ENCODE results near the gene PRR36.

The PRR36 gene

GRCh38 chr19:7910321-7911161 lies 36.4 kb upstream of the PRR36 start:
- Histone ChIP-seq H3K4me3 (no peak overlapping the region), H3K4me1 (peaks cover 40 to 90% (median 84%) of the 10 kb centered on the region in 10 experiments), H3K9me3 (replicated peaks in 1 of 11) (no peaks in the 10 kb centered on the region), H3K4me2 (peak overlapping the region in 8 of 11 experiments; percentile 23 to 99 (median 70); a peak in 15 of 22 replicates), H3K27ac (no peak overlapping the region), H4K20me1 (peaks cover 91 to 100% (median 98%) of the 10 kb centered on the region in 11 experiments), H3K27me3 (peaks cover 27 to 38% (median 30%) of the 10 kb centered on the region in 11 experiments), H3K9ac (no peak overlapping the region), H3K36me3 (peaks cover 29 to 74% (median 48%) of the 10 kb centered on the region in 11 experiments)
- TF ChIP-seq Cebpa-rat (IDR thresholded peaks at IDR 0.05), result no peak

DNA sequence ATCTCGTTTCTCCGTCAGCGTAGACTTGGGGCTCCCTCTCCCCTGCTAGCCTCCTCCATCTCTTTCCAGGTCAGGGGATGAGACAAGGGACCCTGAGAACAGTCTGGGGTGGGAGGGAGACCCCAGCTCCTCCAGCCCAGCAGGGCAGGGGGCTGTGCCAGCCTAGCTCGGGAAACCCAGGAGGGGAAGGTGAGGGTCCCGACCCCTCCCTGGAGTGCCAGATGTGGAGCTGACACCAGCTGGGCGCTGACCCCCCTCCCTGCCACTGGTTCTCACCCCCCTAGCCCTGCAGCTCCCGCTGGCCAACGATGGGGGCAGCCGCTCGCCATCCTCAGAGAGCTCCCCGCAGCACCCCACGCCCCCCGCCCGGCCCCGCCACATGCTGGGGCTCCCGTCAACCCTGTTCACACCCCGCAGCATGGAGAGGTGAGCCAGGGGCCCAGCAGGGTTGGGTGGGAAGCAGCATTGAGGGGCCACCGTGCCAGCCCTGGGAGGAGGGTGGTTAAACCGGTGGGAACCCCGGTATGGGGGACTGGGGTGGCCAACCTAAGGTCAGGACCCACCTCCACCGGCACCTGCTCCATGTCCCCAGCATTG lies 35.4 kb upstream of the PRR36 start:
- Histone ChIP-seq H3K36me3 (peaks cover 29 to 72% (median 53%) of the 10 kb centered on the region in 11 experiments), H3K4me3 (no peak overlapping the region), H3K27ac (no peak overlapping the region), H3K27me3 (peaks cover 17 to 29% (median 20%) of the 10 kb centered on the region in 11 experiments), H3K9me3 (replicated peaks in 1 of 11) (no peaks in the 10 kb centered on the region), H3K4me1 (peaks cover 47 to 93% (median 88%) of the 10 kb centered on the region in 10 experiments), H3K4me2 (peak overlapping the region in 9 of 11 experiments; percentile 1 to 99 (median 55); a peak in 15 of 22 replicates), H3K9ac (peak overlapping the region in 1 of 11 experiments; percentile 33; a peak in 2 of 22 replicates), H4K20me1 (peaks cover 98 to 100% (median 99%) of the 10 kb centered on the region in 11 experiments)
- TF ChIP-seq Cebpa-rat (IDR thresholded peaks at IDR 0.05), result no peak

DNA sequence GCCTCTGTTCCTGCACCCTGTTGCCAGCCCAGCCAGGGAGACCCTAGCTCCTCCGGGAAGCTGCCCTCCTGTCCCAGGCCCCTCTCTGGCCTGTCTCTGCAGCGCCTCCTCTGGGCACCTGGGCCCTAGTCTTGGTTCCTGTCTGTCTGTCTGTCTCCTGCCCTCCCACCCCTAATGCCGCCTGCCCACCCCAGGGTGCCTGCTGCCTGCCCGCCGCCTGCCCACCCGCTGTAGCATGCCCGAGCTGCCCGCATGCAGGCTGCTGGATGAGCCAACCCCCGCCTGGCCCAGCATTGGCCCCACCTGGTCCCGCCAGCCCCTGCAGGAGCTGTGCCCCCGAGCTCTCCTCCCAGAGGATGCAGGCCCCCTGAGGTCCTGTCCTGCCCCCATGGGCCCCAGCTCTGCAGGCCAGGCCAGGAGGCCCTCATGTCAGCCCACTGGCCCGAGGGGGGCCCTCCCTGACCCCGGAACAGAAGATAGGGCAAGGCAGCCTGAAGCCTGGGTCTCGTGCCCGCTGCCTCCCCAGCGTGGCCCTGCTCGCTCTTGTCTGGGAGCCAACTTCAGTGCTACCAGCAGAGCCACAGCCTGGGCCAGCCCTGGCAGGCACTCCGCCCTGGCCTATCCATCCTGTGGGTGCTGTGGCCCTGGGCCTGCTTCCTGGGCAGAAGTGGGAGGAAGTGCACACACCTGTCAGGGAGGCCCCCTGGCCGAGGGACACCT lies 34.7 kb upstream of the PRR36 start:
- no peak for TF ChIP-seq Cebpa-rat (IDR thresholded peaks at IDR 0.05)
- H3K4me2 ChIP-seq, result peak overlapping the region in 9 of 11 experiments; percentile 1 to 100 (median 97); a peak in 13 of 22 replicates
- peaks cover 10 to 22% (median 14%) of the 10 kb centered on the region in 11 experiments for H3K27me3 ChIP-seq
- H3K27ac ChIP-seq, result no peak overlapping the region
- peaks cover 29 to 66% (median 50%) of the 10 kb centered on the region in 11 experiments for H3K36me3 ChIP-seq
- no peak overlapping the region for H3K4me3 ChIP-seq
- H4K20me1 ChIP-seq, result peaks cover 95 to 99% (median 98%) of the 10 kb centered on the region in 11 experiments
- peak overlapping the region in 3 of 11 experiments; percentile 7 to 65 (median 65); a peak in 4 of 22 replicates for H3K9ac ChIP-seq
- H3K9me3 ChIP-seq (replicated peaks in 1 of 11), result no peaks in the 10 kb centered on the region
- H3K4me1 ChIP-seq, result peaks cover 49 to 96% (median 92%) of the 10 kb centered on the region in 10 experiments

- Histone ChIP-seq H3K4me2 (peak overlapping the region; percentile 66 to 100 (median 99); a peak in 19 of 22 replicates), H3K4me1 (peaks cover 49 to 90% (median 89%) of the 10 kb centered on the region in 10 experiments), H3K4me3 (no peak overlapping the region), H3K36me3 (peaks cover 29 to 59% (median 45%) of the 10 kb centered on the region in 11 experiments), H3K9me3 (replicated peaks in 1 of 11) (no peaks in the 10 kb centered on the region), H3K9ac (peak overlapping the region in 4 of 11 experiments; percentile 7 to 65 (median 65); a peak in 8 of 22 replicates), H3K27ac (no peak overlapping the region; a peak in 1 of 22 replicates), H4K20me1 (peaks cover 88 to 92% (median 90%) of the 10 kb centered on the region in 11 experiments), H3K27me3 (peaks cover 3 to 15% (median 6%) of the 10 kb centered on the region in 11 experiments; a peak in 19 of 22 replicates)
- no peak for TF ChIP-seq Cebpa-rat (IDR thresholded peaks at IDR 0.05)
Measured at GRCh38 chr19:7908078-7908699, 34.0 kb upstream of the PRR36 start.

DNA sequence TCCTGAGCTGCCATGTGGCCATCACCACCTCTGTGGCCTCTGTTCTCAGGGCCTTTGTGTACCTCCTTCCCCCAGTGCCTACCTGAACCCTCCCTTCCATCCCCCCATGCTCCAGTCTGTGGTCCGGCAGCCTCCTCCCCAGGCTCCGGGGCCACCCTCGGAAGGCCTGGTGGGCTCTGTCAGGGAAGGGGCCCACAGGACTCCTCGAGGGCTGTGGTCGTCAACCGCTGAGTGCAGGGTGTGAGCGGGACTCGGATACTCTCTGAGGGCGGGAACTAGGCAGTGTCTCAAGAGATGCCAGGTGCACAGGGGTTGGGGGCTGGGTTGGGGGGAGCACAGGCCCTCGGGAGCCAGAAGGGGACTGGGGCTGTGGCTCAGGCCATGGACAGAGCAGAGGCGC lies 33.4 kb upstream of the PRR36 start:
- Histone ChIP-seq H3K36me3 (peaks cover 29 to 57% (median 41%) of the 10 kb centered on the region in 11 experiments), H3K27me3 (peaks cover 0 to 9% (median under 1%) of the 10 kb centered on the region in 11 experiments; a peak in 7 of 22 replicates), H3K9ac (peak overlapping the region in 8 of 11 experiments; percentile 23 to 65 (median 55); a peak in 13 of 22 replicates), H3K9me3 (replicated peaks in 1 of 11) (no peaks in the 10 kb centered on the region), H3K4me1 (peaks cover 54 to 90% (median 88%) of the 10 kb centered on the region in 10 experiments), H3K27ac (peak overlapping the region in 2 of 11 experiments; percentile 12 to 30; a peak in 1 of 22 replicates), H4K20me1 (peaks cover 82 to 86% (median 84%) of the 10 kb centered on the region in 11 experiments), H3K4me3 (peak overlapping the region in 2 of 10 experiments; percentile 7 to 36; a peak in 2 of 20 replicates), H3K4me2 (peak overlapping the region; percentile 66 to 100 (median 99))
- no peak for TF ChIP-seq Cebpa-rat (IDR thresholded peaks at IDR 0.05)

GRCh38 chr19:7907122-7907521 lies 32.9 kb upstream of the PRR36 start:
- Histone ChIP-seq H3K27me3 (peaks cover 0 to 7% (median 0%) of the 10 kb centered on the region in 11 experiments; a peak in 2 of 22 replicates), H3K36me3 (peaks cover 27 to 55% (median 40%) of the 10 kb centered on the region in 11 experiments), H3K9ac (peak overlapping the region in 9 of 11 experiments; percentile 23 to 65 (median 52); a peak in 14 of 22 replicates), H3K9me3 (replicated peaks in 1 of 11) (no peaks in the 10 kb centered on the region), H3K4me1 (peaks cover 57 to 91% (median 89%) of the 10 kb centered on the region in 10 experiments), H3K4me2 (peak overlapping the region; percentile 66 to 100 (median 99)), H3K4me3 (peak overlapping the region in 2 of 10 experiments; percentile 7 to 36; a peak in 2 of 20 replicates), H4K20me1 (peaks cover 79 to 81% (median 81%) of the 10 kb centered on the region in 11 experiments), H3K27ac (peak overlapping the region in 2 of 11 experiments; percentile 12 to 30; a peak in 1 of 22 replicates)
- TF ChIP-seq Cebpa-rat (IDR thresholded peaks at IDR 0.05), result no peak

GRCh38 chr19:7905859-7906258 lies 31.7 kb upstream of the PRR36 start:
- no peaks in the 10 kb centered on the region for H3K9me3 ChIP-seq (replicated peaks in 1 of 11)
- H3K27ac ChIP-seq, result no peak overlapping the region
- H3K4me1 ChIP-seq, result peaks cover 47 to 81% (median 79%) of the 10 kb centered on the region in 10 experiments
- H3K36me3 ChIP-seq, result peaks cover 15 to 43% (median 28%) of the 10 kb centered on the region in 11 experiments
- H3K4me3 ChIP-seq, result peak overlapping the region in 1 of 10 experiments; percentile 75; a peak in 1 of 20 replicates
- H3K4me2 ChIP-seq, result peak overlapping the region; percentile 90 to 100 (median 99)
- peak overlapping the region in 10 of 11 experiments; percentile 21 to 92 (median 87); a peak in 17 of 22 replicates for H3K9ac ChIP-seq
- H3K27me3 ChIP-seq, result no peaks in the 10 kb centered on the region
- TF ChIP-seq Cebpa-rat (IDR thresholded peaks at IDR 0.05), result no peak
- H4K20me1 ChIP-seq, result peaks cover 66 to 69% (median 68%) of the 10 kb centered on the region in 11 experiments
